K562 (cell line): Measurements from ENCODE around the gene PNMA8A. TPM values are rescaled to one million over a fixed set of nuclear protein-coding genes. Genes with fewer than 3 reads are reported as not detected.

ENCODE experiments used
- DMBX1 ChIP-seq: fragments of 250-450 bp; sonication (Bioruptor Pico); IDR thresholded peaks from 2 replicates; pipeline ENCODE4 v1.8.0; 2022; ENCODE audit warnings: inconsistent platforms, mild to moderate bottlenecking, moderate library complexity, borderline replicate concordance
- EGR1 ChIP-seq: fragments of 450-650 bp; conservative IDR thresholded peaks from 2 replicates; pipeline ENCODE4 v1.6.1; 2017; ENCODE audit warnings: mild to moderate bottlenecking
- ELK3 ChIP-seq: fragments of 450-650 bp; formaldehyde crosslinking; IDR thresholded peaks from 2 replicates; pipeline ENCODE4 v1.4.0; 2020; ENCODE audit warnings: mild to moderate bottlenecking
- POU5F1 ChIP-seq: fragments of 150-350 bp; IDR thresholded peaks from 2 replicates; pipeline ENCODE4 v1.6.1; 2014; ENCODE audit warnings: borderline replicate concordance, low read length, low read depth, mild to moderate bottlenecking; ENCODE audit not compliant: partially characterized antibody
- PRPF4 ChIP-seq: fragments of 200-400 bp; formaldehyde crosslinking; IDR thresholded peaks from one replicate; pipeline ENCODE4 v1.6.1; 2017; ENCODE audit warnings: low read length, low read depth, mild to moderate bottlenecking; ENCODE audit not compliant: insufficient read depth, poor library complexity, severe bottlenecking
- RAD21 ChIP-seq, 2 experiments: fragments of 250-450 bp in 1 of 2; fragments of 450-650 bp in 1 of 2; sonication (Bioruptor Pico) in 1 of 2; formaldehyde crosslinking in 1 of 2; IDR thresholded peaks in 1 of 2; conservative IDR thresholded peaks in 1 of 2; 2 replicates each; pipeline versions ENCODE4 v1.4.0 to v1.8.0; 2020 to 2022; ENCODE audit warnings: mild to moderate bottlenecking in 2 of 2, moderate library complexity in 1 of 2
- REST ChIP-seq, 2 experiments: fragments of 450-650 bp; formaldehyde crosslinking in 1 of 2; IDR thresholded peaks; 2 replicates each; pipeline versions ENCODE4 v1.4.0 to v1.6.1; 2014 to 2020; ENCODE audit warnings: mild to moderate bottlenecking in 2 of 2, borderline replicate concordance in 1 of 2, low read depth in 1 of 2
- ZNF175 ChIP-seq: fragments of 200-800 bp; sonication (Bioruptor generic); IDR thresholded peaks from 2 replicates; pipeline ENCODE4 v1.6.1; 2016; ENCODE audit warnings: low read depth, mild to moderate bottlenecking, missing genetic modification characterization, missing compliant biosample characterization
- ZNF239 ChIP-seq: fragments of 250-450 bp; sonication (Bioruptor Pico); IDR thresholded peaks from 2 replicates; pipeline ENCODE4 v1.4.0; 2020; ENCODE audit warnings: mild to moderate bottlenecking
- ZNF280A ChIP-seq: fragments of 450-650 bp; IDR thresholded peaks from 2 replicates; pipeline ENCODE4 v1.6.1; 2018; ENCODE audit warnings: mild to moderate bottlenecking, low read depth; ENCODE audit not compliant: partially characterized antibody
- ZNF512 ChIP-seq: IDR thresholded peaks from 2 replicates; pipeline ENCODE4 v1.6.1; 2016; ENCODE audit warnings: missing genetic modification characterization, missing compliant biosample characterization
- ZNF740 ChIP-seq, 3 experiments: fragments of 200-800 bp in 1 of 3; sonication (Bioruptor generic) in 1 of 3; sonication (generic) in 1 of 3; formaldehyde crosslinking in 1 of 3; IDR thresholded peaks; 2 replicates each; pipeline versions ENCODE4 v1.6.1 to v1.8.0; 2016 to 2022; ENCODE audit warnings: mild to moderate bottlenecking in 2 of 3, missing compliant biosample characterization in 2 of 3, missing genetic modification characterization in 2 of 3, missing genetic modification reagents in 1 of 3
- polyA plus RNA-seq, 8 experiments: library from polyadenylated mRNA; depleted of rRNA in 4 of 8; stranded (reverse) in 5 of 8; unstranded in 3 of 8; fragments of >200 nt; fragmentation: Nextera tagmentation in 2 of 8; fragmentation: Illumina TruSeq in 1 of 8; extraction: Ambion mirVana in 2 of 8; extraction: Trizol in 1 of 8; gene quantifications; 2 replicates each; pipeline versions ENCODE4 v1.2.1 to v1.2.3, GENCODE V29; 2011 to 2014; ENCODE audit warnings: inconsistent platforms in 1 of 8, missing spikeins in 1 of 8
- total RNA-seq, 7 experiments: library from RNA; depleted of rRNA in 6 of 7; stranded (reverse); fragments of >200 nt in 6 of 7; fragmentation: Illumina TruSeq in 2 of 7; extraction: Trizol in 2 of 7; gene quantifications; 2 replicates each; pipeline versions ENCODE4 v1.2.1 to v1.2.3, GENCODE V29; 2011 to 2021; ENCODE audit warnings: low replicate concordance in 1 of 7

PNMA8A gene
- total and polyA plus RNA-seq, 9 of the 15 experiments (the other 6 are each of a cell fraction or from before 2014, with no cell fraction given) = 6.6 to 23.8 (median 14.9) TPM

GRCh38 chr19:46515879-46516350, 44.6 kb upstream of the PNMA8A start (continued):
- TF ChIP-seq ZNF512 (tag) (no peak), DMBX1 (no peak), ZNF239 (CRISPR knock-in tag) (no peak), POU5F1 (no peak), ELK3 (CRISPR knock-in tag) (no peak), ZNF175 (CRISPR knock-in tag) (no peak), EGR1 (peak; percentile 61), REST (IDR thresholded peaks at IDR 0.05; ENCODE audit: borderline replicate concordance) (peak; percentile 39; the same call in 1 of the 2 replicates), REST (CRISPR knock-in tag; IDR thresholded peaks at IDR 0.05; ENCODE audit: low read depth) (no peak), PRPF4 (no peak), ZNF280A (no peak), ZNF740 (CRISPR knock-in tag; IDR thresholded peaks at IDR 0.05) (no peak), ZNF740 (tag; IDR thresholded peaks at IDR 0.05) (no peak), RAD21 (CRISPR knock-in tag; conservative IDR thresholded peaks at IDR 0.05 in 1 of 2, IDR thresholded peaks at IDR 0.05 in 1 of 2) (peak in 1 of 2 experiments; percentile 54; a peak in 2 of 4 replicates)
